H1 (cell line): ENCODE measurements around the gene SUSD6. TPM values are rescaled to one million over a fixed set of nuclear protein-coding genes. Genes with fewer than 3 reads are reported as not detected.

ENCODE experiments used
- GABPA ChIP-seq: IDR thresholded peaks from 2 replicates; pipeline ENCODE4 v1.6.1; 2011; ENCODE audit warnings: mild to moderate bottlenecking, low read length, moderate library complexity, borderline replicate concordance; ENCODE audit not compliant: insufficient read depth
- POLR2A ChIP-seq, 2 experiments: IDR thresholded peaks; 1 replicate in 1 of 2; 2 replicates in 1 of 2; pipeline ENCODE4 v1.6.1; 2011; ENCODE audit warnings: low read depth in 2 of 2, low read length in 2 of 2, mild to moderate bottlenecking in 2 of 2; ENCODE audit errors: control extremely low read depth in 1 of 2
- polyA plus RNA-seq, 7 experiments: library from polyadenylated mRNA; depleted of rRNA in 3 of 7; stranded (reverse) in 5 of 7; unstranded in 2 of 7; fragments of >200 nt in 5 of 7; fragments of 200-250 nt in 2 of 7; gene quantifications; 1 replicate in 5 of 7; 2 replicates in 1 of 7; 4 replicates in 1 of 7; pipeline versions ENCODE4 v1.2.1 to v1.2.3, GENCODE V29; 2011 to 2013; ENCODE audit warnings: missing spikeins in 2 of 7, mixed read lengths in 2 of 7
- total RNA-seq: library from RNA; stranded (reverse); fragmentation: NEBNext Ultra II Directional; extraction: Animal tissue kit (Norgen Biotek cat#: 25700); gene quantifications from 2 replicates; pipeline ENCODE4 v1.2.1, GENCODE V29; 2021

The SUSD6 gene
- total and polyA plus RNA-seq, 2 of the 8 experiments (the other 6 are each of a cell fraction or from before 2014, with no cell fraction given): 3.0 to 3.8 TPM

- no peak for TF ChIP-seq POLR2A (IDR thresholded peaks at IDR 0.05; ENCODE audit: control extremely low read depth in 1 of 2, low read depth in 2 of 2, low read length in 2 of 2)
- no peak for TF ChIP-seq GABPA
Observed at GRCh38 chr14:69760810-69761209, 149.4 kb downstream of the SUSD6 start (continued).
